MM.1S (cell line): Measurements from ENCODE around the gene FH.

Experiments
- CTCF ChIP-seq: fragments of 300-600 bp; sonication (generic); IDR thresholded peaks from 2 replicates; pipeline ENCODE4 v1.5.1; 2016; ENCODE audit warnings: antibody characterized with exemption, low read length, mixed read lengths
- EZH2 ChIP-seq: fragments of 300-600 bp; sonication (generic); optimal IDR thresholded peaks from 2 replicates; pipeline ENCODE3; 2017; ENCODE audit warnings: low read depth, mild to moderate bottlenecking, antibody characterized with exemption, low read length, mixed read lengths

- TF ChIP-seq CTCF, result no peak
- no peak for TF ChIP-seq EZH2
Observed at GRCh38 chr1:241542199-241542907, 22.8 kb upstream of the FH start.
